GM12865 (cell line): ENCODE data around the gene JAK3.
A peak's percentile ranks its signal among the peaks of the same experiment; 100 is the strongest.

Experiments
- DNase-seq: peaks from one replicate; pipeline ENCODE4 v3.0.0; 2010; ENCODE audit warnings: low read depth
- H3K4me3 ChIP-seq: 2 replicates; pipeline ENCODE4 v1.5.1; 2011; ENCODE audit warnings: mild to moderate bottlenecking, low read depth, low read length, control low read depth
- TF ChIP-seq, protein P1 (sequence below): IDR thresholded peaks from 2 replicates; pipeline ENCODE4 v1.5.1; 2011; ENCODE audit warnings: low read length, control low read depth, low read depth, inconsistent platforms; ENCODE audit not compliant: insufficient read depth; ENCODE audit errors: missing control alignments

Gene JAK3

DNA sequence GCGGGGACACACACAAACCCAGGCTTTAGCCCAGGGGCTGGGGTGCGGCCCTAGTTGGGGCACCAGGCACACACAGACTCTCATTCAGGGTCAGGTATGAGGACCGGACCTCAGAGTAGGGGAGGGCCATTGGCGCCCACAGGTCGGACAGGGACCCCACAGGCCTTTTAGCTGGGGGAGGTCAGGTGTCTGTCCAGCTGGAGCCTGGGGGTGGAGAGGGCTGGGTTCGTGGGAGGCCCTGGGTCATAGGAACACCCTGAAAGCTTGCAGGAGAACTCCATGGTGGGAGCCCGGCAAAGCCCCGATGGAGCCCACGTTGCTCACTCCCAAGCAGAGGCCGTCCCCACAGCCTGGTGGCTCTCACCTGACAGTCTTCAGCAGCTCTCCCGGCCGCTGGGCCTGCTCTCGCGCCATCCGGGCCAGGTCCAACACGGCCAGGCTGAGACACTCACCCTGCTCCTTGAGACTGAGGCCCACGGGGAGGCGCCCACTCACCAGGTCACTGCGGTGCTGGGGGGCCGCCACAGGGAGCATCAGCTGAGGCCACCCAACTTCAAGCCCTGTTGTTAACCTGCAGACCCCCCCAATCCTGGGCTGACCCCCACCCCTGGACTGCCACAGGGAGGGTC, 5.0 kb downstream of the JAK3 start:
- TF ChIP-seq, protein P1, sequence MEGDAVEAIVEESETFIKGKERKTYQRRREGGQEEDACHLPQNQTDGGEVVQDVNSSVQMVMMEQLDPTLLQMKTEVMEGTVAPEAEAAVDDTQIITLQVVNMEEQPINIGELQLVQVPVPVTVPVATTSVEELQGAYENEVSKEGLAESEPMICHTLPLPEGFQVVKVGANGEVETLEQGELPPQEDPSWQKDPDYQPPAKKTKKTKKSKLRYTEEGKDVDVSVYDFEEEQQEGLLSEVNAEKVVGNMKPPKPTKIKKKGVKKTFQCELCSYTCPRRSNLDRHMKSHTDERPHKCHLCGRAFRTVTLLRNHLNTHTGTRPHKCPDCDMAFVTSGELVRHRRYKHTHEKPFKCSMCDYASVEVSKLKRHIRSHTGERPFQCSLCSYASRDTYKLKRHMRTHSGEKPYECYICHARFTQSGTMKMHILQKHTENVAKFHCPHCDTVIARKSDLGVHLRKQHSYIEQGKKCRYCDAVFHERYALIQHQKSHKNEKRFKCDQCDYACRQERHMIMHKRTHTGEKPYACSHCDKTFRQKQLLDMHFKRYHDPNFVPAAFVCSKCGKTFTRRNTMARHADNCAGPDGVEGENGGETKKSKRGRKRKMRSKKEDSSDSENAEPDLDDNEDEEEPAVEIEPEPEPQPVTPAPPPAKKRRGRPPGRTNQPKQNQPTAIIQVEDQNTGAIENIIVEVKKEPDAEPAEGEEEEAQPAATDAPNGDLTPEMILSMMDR, result no peak
- H3K4me3 ChIP-seq, result no peak overlapping the region
- DNase-seq, result no peak

DNA sequence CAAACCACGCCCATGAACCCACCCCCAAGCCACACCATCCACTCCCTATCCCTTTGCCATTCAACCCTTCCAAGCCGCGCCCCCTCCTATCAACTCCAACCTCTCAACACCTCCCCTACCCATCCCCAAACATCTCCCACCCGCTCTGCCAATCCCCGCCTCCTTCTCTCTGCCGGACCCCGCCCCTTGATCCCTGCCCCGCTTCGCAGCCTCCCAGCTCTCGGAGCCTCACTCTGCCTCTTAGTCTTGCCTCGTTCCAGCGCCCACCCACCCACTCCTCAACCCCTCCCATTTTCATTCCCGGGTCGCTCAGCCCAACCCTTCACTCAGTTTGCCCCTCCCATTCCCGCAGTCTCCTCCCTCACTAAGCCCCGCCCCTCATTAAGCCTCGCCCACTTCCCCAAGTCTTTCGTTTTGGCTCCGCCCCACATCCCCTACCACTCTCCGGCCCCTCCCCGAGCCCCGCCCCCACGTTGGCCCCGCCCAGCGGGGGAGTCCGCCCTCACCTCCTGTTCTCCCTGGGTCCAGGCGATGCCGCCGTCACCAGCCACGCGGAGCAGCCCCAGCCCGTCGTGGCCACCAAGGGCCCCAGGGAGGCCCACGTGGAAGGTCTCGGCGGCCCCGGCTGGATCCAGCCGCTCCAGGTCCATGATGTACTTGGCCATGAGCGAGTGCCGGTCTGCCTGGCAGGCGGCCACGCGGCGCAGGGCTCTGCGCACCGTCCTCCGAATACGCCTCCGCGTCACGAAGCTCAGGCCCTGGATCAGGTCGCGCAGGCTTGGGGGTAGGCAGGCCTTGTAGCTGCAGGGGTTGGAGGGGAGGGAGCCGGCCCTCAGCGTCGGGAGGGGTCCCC, 5.7 kb downstream of the JAK3 start:
- H3K4me3 ChIP-seq, result no peak overlapping the region
- TF ChIP-seq, protein P1, result no peak
- peak; percentile 58 for DNase-seq

DNA sequence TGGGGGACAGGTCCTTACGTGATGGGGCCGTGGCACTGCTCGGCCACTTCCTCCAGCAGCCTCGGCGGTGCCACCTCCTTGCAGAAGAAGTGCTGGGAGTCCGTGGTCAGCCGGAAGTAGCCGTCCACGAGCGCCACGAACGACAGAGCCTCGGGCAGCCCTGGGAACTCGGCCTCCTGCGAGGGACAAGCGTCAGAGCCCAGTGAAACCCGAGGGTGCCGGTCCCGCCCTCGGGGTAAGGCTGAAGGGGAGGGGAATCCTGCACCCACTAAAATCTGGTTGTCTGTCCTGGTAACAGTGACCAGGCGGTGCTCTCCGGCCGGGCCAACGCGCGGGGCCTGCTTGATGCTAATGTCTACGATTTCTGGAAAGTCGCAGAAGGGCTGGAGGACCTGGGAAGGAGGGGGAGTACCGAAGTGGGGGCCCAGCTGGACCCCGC, 6.4 kb downstream of the JAK3 start:
- TF ChIP-seq, protein P1, result no peak
- no peak for DNase-seq
- H3K4me3 ChIP-seq, result no peak overlapping the region

DNA sequence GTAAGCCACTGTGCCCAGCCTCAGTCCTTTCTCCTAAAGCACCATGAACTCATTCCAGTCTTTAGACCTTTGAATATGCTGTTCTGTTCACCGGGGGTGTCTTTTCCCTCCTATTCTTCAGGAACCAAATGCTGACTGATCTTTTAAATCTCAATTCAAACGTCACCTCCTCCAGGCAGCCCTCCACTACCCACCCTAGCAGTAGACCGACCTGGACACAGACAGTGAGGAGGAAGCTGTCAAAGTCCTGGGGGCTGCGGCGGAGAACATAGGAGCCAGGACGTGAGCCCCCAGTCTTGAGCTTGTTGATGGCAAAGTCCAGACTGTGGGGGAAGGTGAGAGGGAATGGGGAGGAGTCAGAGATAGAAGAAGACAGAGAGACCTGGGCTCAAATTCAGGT, 7.8 kb downstream of the JAK3 start:
- TF ChIP-seq, protein P1, result no peak
- no peak for DNase-seq
- H3K4me3 ChIP-seq, result no peak overlapping the region

DNA sequence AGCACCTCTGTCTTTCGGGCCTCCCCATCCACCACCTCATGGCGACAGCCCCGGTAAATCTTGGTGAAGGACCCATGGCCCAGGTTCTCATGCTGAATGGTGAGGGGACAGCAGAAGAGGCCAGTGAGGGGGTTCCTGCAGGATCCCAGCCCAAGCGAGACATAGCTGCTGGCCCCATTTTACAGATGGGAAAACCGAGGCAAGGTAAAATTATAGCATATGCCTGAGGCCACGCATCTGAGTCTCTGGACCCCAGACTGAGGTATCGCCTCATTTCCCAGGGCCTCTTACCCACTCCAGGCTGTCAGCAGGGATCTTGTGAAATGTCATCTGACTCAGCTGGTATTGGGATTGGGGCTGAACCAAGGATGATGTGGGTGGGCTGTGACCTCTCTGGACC, 9.8 kb downstream of the JAK3 start:
- TF ChIP-seq, protein P1, result no peak
- no peak overlapping the region for H3K4me3 ChIP-seq
- no peak for DNase-seq

DNA sequence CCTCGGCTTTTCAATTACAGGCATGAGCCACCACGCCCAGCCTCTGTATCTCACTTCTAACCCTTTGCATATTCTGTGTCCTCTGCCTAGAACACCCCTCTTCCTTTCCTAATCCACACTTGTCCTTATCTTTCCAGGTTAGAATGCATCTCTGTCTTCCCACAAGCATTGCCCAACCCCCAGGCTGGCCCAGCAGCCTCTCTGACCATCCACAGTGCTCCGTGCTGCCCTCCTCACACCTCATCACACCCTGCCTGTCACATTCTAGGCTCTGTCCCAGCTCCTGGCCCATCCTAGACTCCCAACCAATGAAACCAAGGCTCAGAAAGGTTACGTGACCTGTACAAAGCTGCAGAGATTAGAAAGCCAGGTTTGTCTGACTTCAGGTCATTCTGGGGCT, 11.3 kb downstream of the JAK3 start:
- TF ChIP-seq, protein P1, result no peak
- H3K4me3 ChIP-seq, result no peak overlapping the region
- no peak for DNase-seq
